RWPE1 (cell line): ENCODE measurements around the gene STAT1.

ENCODE experiments used
- CTCF ChIA-PET: fragments of 350-600 bp; sonication (Branson Sonifier 250); formaldehyde crosslinking; extraction: SDS; loops from one replicate; lab custom pipeline; 2021; lab: Yijun Ruan, JAX
- POLR2A ChIA-PET: fragments of 400-600 bp; formaldehyde crosslinking; extraction: SDS; loops from one replicate; lab custom pipeline; 2020; ENCODE audit warnings: antibody characterized with exemption; ENCODE audit not compliant: low non-redundant PET; lab: Yijun Ruan, JAX
- DNase-seq: peaks from one replicate; pipeline ENCODE4 v3.0.0; 2012; ENCODE audit warnings: low spot score
- H3K27ac ChIP-seq: fragments of 450-650 bp; 2 replicates; pipeline ENCODE4 v1.5.1; 2017
- CTCF ChIP-seq: fragments of 450-650 bp; conservative IDR thresholded peaks from 2 replicates; pipeline ENCODE4 v1.5.1; 2017; ENCODE audit warnings: low read depth, mild to moderate bottlenecking

Gene STAT1

GRCh38 chr2:191051825-191052778 is 38.1 kb upstream of the STAT1 start:
- no peak overlapping the region for H3K27ac ChIP-seq
- peak; percentile 72 for TF ChIP-seq CTCF
- ChIA-PET POLR2A (interaction anchor here (0.6 kb wide), 1 partner anchor 41 kb away, joined by 3 read pairs; no protein-coding TSS in a partner anchor), CTCF (interaction anchor here (0.5 to 3.6 kb wide), 24 partner anchors 8 to 1302 kb away, joined by 3 to 44 read pairs (median 4); partner anchors contain the start of gene STAT4)
- peak; percentile 48 for DNase-seq

GRCh38 chr2:191051177-191051576 is 37.2 kb upstream of the STAT1 start:
- no peak for TF ChIP-seq CTCF
- no peak for DNase-seq
- CTCF ChIA-PET, result interaction anchor here (0.7 to 3.6 kb wide), 5 partner anchors 105 to 470 kb away, joined by 5 to 44 read pairs (median 6); no protein-coding TSS in a partner anchor
- POLR2A ChIA-PET, result no interaction called here
- H3K27ac ChIP-seq, result no peak overlapping the region

GRCh38 chr2:191050640-191050987 is 36.6 kb upstream of the STAT1 start:
- no peak for TF ChIP-seq CTCF
- ChIA-PET POLR2A (no interaction called here), CTCF (interaction anchor here (0.6 to 3.6 kb wide), 4 partner anchors 15 to 471 kb away, joined by 3 to 44 read pairs (median 14); no protein-coding TSS in a partner anchor)
- DNase-seq, result no peak
- H3K27ac ChIP-seq, result no peak overlapping the region

- CTCF ChIA-PET, result interaction anchor here (0.6 to 3.6 kb wide), 4 partner anchors 15 to 472 kb away, joined by 3 to 44 read pairs (median 13); no protein-coding TSS in a partner anchor
- no peak overlapping the region for H3K27ac ChIP-seq
- no peak for TF ChIP-seq CTCF
- DNase-seq, result no peak
- POLR2A ChIA-PET, result interaction anchor here (0.6 kb wide), 1 partner anchor 579 kb away, joined by 6 read pairs; no protein-coding TSS in a partner anchor
Observed at GRCh38 chr2:191049728-191050639, 36.0 kb upstream of the STAT1 start.

GRCh38 chr2:191048073-191048472 is 34.1 kb upstream of the STAT1 start:
- TF ChIP-seq CTCF, result no peak
- ChIA-PET CTCF (interaction anchor here (0.7 kb wide), 1 partner anchor 9 kb away, joined by 3 read pairs; no protein-coding TSS in a partner anchor), POLR2A (no interaction called here)
- H3K27ac ChIP-seq, result no peak overlapping the region
- no peak for DNase-seq
